ENCODE results near the gene PSMF1. TPM values are rescaled to one million over a fixed set of nuclear protein-coding genes. Genes with fewer than 3 reads are reported as not detected.
A peak's percentile ranks its signal among the peaks of the same experiment; 100 is the strongest.

The PSMF1 gene
- total and polyA plus RNA-seq, 2 experiments from 2014 or later: 73.7 to 84.2 TPM

DNA sequence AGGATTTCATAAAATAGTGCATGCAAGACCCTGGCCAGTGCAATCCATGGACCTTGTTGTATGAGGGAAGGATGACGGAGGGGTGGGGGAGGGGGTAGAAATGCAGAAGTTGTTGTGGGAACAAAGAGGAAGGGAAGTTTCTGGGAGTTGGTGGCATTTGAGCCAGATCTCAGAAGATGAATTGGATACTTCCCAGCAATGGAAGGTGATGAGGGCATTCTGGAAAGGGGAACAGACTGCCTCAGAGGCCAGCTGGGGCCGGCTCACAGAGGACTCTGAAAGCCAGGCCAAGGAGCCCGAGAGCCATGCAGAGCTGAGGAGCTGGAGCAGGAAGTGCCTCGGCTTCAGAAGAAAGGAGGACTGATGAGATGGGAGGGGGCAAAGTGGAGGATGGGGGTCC, 63.7 kb downstream of the PSMF1 start:
- peaks cover 39% of the 10 kb centered on the region for H3K27me3 ChIP-seq (ENCODE audit: insufficient read depth)
- Mint-ChIP-seq H3K4me1 (peaks cover 28% of the 10 kb centered on the region), H3K27me3 (ENCODE audit: insufficient read depth, low read depth, poor library complexity) (peaks cover 29% of the 10 kb centered on the region), H3K27ac (no peak overlapping the region), H3K9me3 (peaks cover 5% of the 10 kb centered on the region; the same call in 1 of the 3 replicates), H3K4me3 (no peak overlapping the region; the same call in 2 of the 3 replicates), H3K36me3 (ENCODE audit: low read depth) (peaks cover 2% of the 10 kb centered on the region; the same call in 1 of the 3 replicates)
- H3K36me3 ChIP-seq (ENCODE audit: insufficient read depth): no peaks in the 10 kb centered on the region
- H3K9me2 ChIP-seq (ENCODE audit: insufficient read depth): no peaks in the 10 kb centered on the region
- H4K20me1 ChIP-seq (replicated peaks; ENCODE audit: insufficient read depth): no peaks in the 10 kb centered on the region; the same call in 1 of the 2 replicates
- DNase-seq (ENCODE audit: low spot score) (no peak), ATAC-seq (no peak)
- no peak overlapping the region for H3K27ac ChIP-seq (ENCODE audit: low read depth)
- TF ChIP-seq POLR2AphosphoS5 (IDR thresholded peaks at IDR 0.05; ENCODE audit: low read depth) (no peak), EZH2phosphoT487 (IDR thresholded peaks at IDR 0.05; ENCODE audit: unreplicated experiment) (no peak), ZNF114 (CRISPR knock-in tag; IDR thresholded peaks at IDR 0.05) (no peak), STAT1 (IDR thresholded peaks at IDR 0.05; ENCODE audit: unreplicated experiment) (no peak)
- peaks cover 19% of the 10 kb centered on the region for H3K4me1 ChIP-seq (ENCODE audit: insufficient read depth)
- H2AFZ ChIP-seq: no peak overlapping the region
- no peaks in the 10 kb centered on the region for H3K79me2 ChIP-seq (replicated peaks; ENCODE audit: insufficient read depth)
- 0 out of 2 replicates have a peak, but pooled peaks cover 5% of the 10 kb centered on the region for H3F3A ChIP-seq (replicated peaks; ENCODE audit: low read depth)
- no peak overlapping the region for H3K4me3 ChIP-seq
- H3K4me2 ChIP-seq: 0 out of 2 replicates have a peak overlapping the region, but pooled peaks have one; percentile 8

- Mint-ChIP-seq H3K4me3 (no peak overlapping the region), H3K27me3 (ENCODE audit: insufficient read depth, low read depth, poor library complexity) (peaks cover 26% of the 10 kb centered on the region), H3K9me3 (peaks cover 5% of the 10 kb centered on the region; the same call in 1 of the 3 replicates)
- TF ChIP-seq EZH2 (IDR thresholded peaks at IDR 0.05; ENCODE audit: low read depth, unreplicated experiment) (no peak), ETS1 (IDR thresholded peaks at IDR 0.05) (no peak), ZNF114 (CRISPR knock-in tag; IDR thresholded peaks at IDR 0.05) (no peak), EZH2phosphoT487 (IDR thresholded peaks at IDR 0.05; ENCODE audit: unreplicated experiment) (no peak), STAT1 (IDR thresholded peaks at IDR 0.05; ENCODE audit: unreplicated experiment) (no peak), NANOG (IDR thresholded peaks at IDR 0.05; ENCODE audit: borderline replicate concordance) (no peak), ZNF462 (CRISPR knock-in tag; IDR thresholded peaks at IDR 0.05) (no peak), ZNF331 (CRISPR knock-in tag; IDR thresholded peaks at IDR 0.05; ENCODE audit: low read depth) (no peak), POLR2AphosphoS5 (IDR thresholded peaks at IDR 0.05; ENCODE audit: low read depth) (no peak), JUNB (IDR thresholded peaks at IDR 0.05; ENCODE audit: unreplicated experiment) (no peak)
- TF ChIP-seq, protein P1, sequence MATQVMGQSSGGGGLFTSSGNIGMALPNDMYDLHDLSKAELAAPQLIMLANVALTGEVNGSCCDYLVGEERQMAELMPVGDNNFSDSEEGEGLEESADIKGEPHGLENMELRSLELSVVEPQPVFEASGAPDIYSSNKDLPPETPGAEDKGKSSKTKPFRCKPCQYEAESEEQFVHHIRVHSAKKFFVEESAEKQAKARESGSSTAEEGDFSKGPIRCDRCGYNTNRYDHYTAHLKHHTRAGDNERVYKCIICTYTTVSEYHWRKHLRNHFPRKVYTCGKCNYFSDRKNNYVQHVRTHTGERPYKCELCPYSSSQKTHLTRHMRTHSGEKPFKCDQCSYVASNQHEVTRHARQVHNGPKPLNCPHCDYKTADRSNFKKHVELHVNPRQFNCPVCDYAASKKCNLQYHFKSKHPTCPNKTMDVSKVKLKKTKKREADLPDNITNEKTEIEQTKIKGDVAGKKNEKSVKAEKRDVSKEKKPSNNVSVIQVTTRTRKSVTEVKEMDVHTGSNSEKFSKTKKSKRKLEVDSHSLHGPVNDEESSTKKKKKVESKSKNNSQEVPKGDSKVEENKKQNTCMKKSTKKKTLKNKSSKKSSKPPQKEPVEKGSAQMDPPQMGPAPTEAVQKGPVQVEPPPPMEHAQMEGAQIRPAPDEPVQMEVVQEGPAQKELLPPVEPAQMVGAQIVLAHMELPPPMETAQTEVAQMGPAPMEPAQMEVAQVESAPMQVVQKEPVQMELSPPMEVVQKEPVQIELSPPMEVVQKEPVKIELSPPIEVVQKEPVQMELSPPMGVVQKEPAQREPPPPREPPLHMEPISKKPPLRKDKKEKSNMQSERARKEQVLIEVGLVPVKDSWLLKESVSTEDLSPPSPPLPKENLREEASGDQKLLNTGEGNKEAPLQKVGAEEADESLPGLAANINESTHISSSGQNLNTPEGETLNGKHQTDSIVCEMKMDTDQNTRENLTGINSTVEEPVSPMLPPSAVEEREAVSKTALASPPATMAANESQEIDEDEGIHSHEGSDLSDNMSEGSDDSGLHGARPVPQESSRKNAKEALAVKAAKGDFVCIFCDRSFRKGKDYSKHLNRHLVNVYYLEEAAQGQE (IDR thresholded peaks at IDR 0.05; ENCODE audit: unreplicated experiment): no peak
Measured at GRCh38 chr20:1183153-1183552, 64.8 kb downstream of the PSMF1 start.

More at GRCh38 chr20:1183153-1183552, 64.8 kb downstream of the PSMF1 start:
- H3K9me2 ChIP-seq (ENCODE audit: insufficient read depth): no peaks in the 10 kb centered on the region
- H3K4me3 ChIP-seq: no peak overlapping the region
- Mint-ChIP-seq H3K27ac (no peak overlapping the region), H3K36me3 (ENCODE audit: low read depth) (peaks cover 2% of the 10 kb centered on the region; the same call in 1 of the 3 replicates), H3K4me1 (peaks cover 24% of the 10 kb centered on the region)
- H3K36me3 ChIP-seq (ENCODE audit: insufficient read depth): no peaks in the 10 kb centered on the region
- H3K27me3 ChIP-seq (ENCODE audit: insufficient read depth): peaks cover 42% of the 10 kb centered on the region
- no peak for DNase-seq (ENCODE audit: low spot score)
- H3K27ac ChIP-seq (ENCODE audit: low read depth): no peak overlapping the region
- H3F3A ChIP-seq (replicated peaks; ENCODE audit: low read depth): 0 out of 2 replicates have a peak, but pooled peaks cover 5% of the 10 kb centered on the region
- no peak for ATAC-seq
- peaks cover 24% of the 10 kb centered on the region for H3K4me1 ChIP-seq (ENCODE audit: insufficient read depth)
- H3K79me2 ChIP-seq (replicated peaks; ENCODE audit: insufficient read depth): no peaks in the 10 kb centered on the region
- no peak overlapping the region for H2AFZ ChIP-seq
- H3K4me2 ChIP-seq: no peak overlapping the region
- H4K20me1 ChIP-seq (replicated peaks; ENCODE audit: insufficient read depth): no peaks in the 10 kb centered on the region; the same call in 1 of the 2 replicates
